Breast epithelium (tissue), 4 donors: ENCODE data around the gene CTIF. TPM values are rescaled to one million over a fixed set of nuclear protein-coding genes. Genes with fewer than 3 reads are reported as not detected.
A peak's percentile ranks its signal among the peaks of the same experiment; 100 is the strongest.

ENCODE experiments used
- DNase-seq, 2 donors: peaks; one replicate each; pipeline ENCODE4 v3.0.0-alpha.2; 2019; ENCODE audit warnings: low spot score in 2 of 2
- H3K27ac ChIP-seq, 2 donors: fragments of 200-600 bp; sonication (generic) in 1 of 2; one replicate each; pipeline ENCODE4 v1.5.1; 2016 to 2019; ENCODE audit warnings: mild to moderate bottlenecking in 1 of 2
- H3K27me3 ChIP-seq, 2 donors: fragments of 200-600 bp; sonication (generic) in 1 of 2; one replicate each; pipeline versions ENCODE4 v1.5.1 to v1.6.0; 2017 to 2019; ENCODE audit warnings: control low read depth in 1 of 2, mild to moderate bottlenecking in 1 of 2
- H3K36me3 ChIP-seq: fragments of 200-600 bp; one replicate; pipeline ENCODE4 v1.5.1; 2019
- H3K4me1 ChIP-seq, 2 donors: fragments of 200-600 bp; sonication (generic); one replicate each; pipeline ENCODE4 v1.5.1; 2016 to 2019; ENCODE audit warnings: control low read depth in 1 of 2
- H3K4me3 ChIP-seq, 3 donors: fragments of 200-600 bp; sonication (generic); 1 replicate in 2 of 3; 2 replicates in 1 of 3; pipeline ENCODE4 v1.5.1; 2016 to 2019; ENCODE audit warnings: mild to moderate bottlenecking in 3 of 3, moderate library complexity in 2 of 3
- H3K9me3 ChIP-seq, 2 donors: fragments of 200-600 bp; sonication (generic) in 1 of 2; one replicate each; pipeline ENCODE4 v1.5.1; 2016 to 2019; ENCODE audit warnings: control low read depth in 1 of 2
- POLR2A ChIP-seq: fragments of 450-650 bp; IDR thresholded peaks from one replicate; pipeline ENCODE4 v1.6.1; 2016; ENCODE audit warnings: antibody characterized with exemption, mild to moderate bottlenecking, moderate library complexity
- POLR2AphosphoS5 ChIP-seq, 3 donors: sonication (generic); formaldehyde crosslinking; IDR thresholded peaks; one replicate each; pipeline ENCODE4 v1.6.1; 2017; ENCODE audit warnings: antibody characterized with exemption in 3 of 3
- intact Hi-C: fragments of 100-400 bp; cut with DNase I; formaldehyde crosslinking; loops from one replicate; pipeline ENCODE4 v1.15.1; 2023; ENCODE audit warnings: low total_unique reads
- total RNA-seq, 3 donors: library from RNA; depleted of rRNA; stranded (reverse); fragments of >200 nt; gene quantifications; one replicate each; pipeline ENCODE4 v1.1.0, GENCODE V29; 2016
- TF ChIP-seq, protein P1 (sequence below), 3 donors: fragments of 450-650 bp; IDR thresholded peaks; one replicate each; pipeline ENCODE4 v1.5.1; 2016 to 2017; ENCODE audit warnings: antibody characterized with exemption in 3 of 3, mild to moderate bottlenecking in 3 of 3, moderate library complexity in 3 of 3

CTIF gene
- total RNA-seq, 3 donors from 2014 or later, result 28.8 to 78.9 (median 32.6) TPM

DNA sequence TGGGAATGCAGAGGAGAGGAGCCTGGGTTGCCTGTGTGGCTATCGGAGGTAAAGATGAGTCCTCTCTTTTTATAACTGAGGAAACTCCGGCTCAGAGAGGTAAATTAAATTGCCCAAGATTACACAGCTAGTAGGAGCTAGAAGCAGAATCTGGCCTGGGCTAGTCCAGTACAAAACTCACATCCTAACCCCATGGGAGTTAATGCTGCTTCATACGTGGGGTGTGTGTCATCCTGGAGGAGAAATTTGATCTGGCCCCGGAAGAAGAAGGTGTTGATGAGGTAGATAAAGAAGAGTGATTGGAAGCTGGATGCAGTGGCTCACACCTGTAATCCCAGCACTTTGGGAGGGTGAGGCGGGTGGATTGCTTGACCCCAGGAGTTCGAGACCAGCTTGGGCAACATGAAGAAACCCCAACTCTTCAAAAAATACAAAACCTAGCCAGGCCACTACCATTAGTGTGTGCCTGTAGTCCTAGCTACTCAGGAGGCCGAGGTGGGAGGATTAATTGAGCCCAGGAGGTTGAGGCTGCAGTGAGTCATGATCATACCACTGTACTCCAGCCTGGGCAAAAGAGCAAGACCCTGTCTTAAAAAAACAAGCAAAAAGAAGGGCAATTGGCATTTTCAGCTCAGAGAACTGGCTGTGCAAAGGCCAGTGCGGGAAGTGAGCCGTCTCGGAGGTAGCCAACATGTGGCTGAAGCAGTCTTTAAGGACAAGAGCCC is 33.7 kb downstream of the CTIF start:
- H3K36me3 ChIP-seq, result no peaks in the 10 kb centered on the region
- TF ChIP-seq POLR2A (no peak), POLR2AphosphoS5 (IDR thresholded peaks at IDR 0.05) (no peak)
- TF ChIP-seq, protein P1, sequence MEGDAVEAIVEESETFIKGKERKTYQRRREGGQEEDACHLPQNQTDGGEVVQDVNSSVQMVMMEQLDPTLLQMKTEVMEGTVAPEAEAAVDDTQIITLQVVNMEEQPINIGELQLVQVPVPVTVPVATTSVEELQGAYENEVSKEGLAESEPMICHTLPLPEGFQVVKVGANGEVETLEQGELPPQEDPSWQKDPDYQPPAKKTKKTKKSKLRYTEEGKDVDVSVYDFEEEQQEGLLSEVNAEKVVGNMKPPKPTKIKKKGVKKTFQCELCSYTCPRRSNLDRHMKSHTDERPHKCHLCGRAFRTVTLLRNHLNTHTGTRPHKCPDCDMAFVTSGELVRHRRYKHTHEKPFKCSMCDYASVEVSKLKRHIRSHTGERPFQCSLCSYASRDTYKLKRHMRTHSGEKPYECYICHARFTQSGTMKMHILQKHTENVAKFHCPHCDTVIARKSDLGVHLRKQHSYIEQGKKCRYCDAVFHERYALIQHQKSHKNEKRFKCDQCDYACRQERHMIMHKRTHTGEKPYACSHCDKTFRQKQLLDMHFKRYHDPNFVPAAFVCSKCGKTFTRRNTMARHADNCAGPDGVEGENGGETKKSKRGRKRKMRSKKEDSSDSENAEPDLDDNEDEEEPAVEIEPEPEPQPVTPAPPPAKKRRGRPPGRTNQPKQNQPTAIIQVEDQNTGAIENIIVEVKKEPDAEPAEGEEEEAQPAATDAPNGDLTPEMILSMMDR (IDR thresholded peaks at IDR 0.05), result no peak
- H3K9me3 ChIP-seq, result no peaks in the 10 kb centered on the region
- peaks cover 0 to 3% of the 10 kb centered on the region in 2 donors for H3K4me1 ChIP-seq
- no peak for DNase-seq
- intact Hi-C loops, result no loop called here
- no peak overlapping the region for H3K4me3 ChIP-seq
- H3K27me3 ChIP-seq, result no peaks in the 10 kb centered on the region
- no peak overlapping the region for H3K27ac ChIP-seq

DNA sequence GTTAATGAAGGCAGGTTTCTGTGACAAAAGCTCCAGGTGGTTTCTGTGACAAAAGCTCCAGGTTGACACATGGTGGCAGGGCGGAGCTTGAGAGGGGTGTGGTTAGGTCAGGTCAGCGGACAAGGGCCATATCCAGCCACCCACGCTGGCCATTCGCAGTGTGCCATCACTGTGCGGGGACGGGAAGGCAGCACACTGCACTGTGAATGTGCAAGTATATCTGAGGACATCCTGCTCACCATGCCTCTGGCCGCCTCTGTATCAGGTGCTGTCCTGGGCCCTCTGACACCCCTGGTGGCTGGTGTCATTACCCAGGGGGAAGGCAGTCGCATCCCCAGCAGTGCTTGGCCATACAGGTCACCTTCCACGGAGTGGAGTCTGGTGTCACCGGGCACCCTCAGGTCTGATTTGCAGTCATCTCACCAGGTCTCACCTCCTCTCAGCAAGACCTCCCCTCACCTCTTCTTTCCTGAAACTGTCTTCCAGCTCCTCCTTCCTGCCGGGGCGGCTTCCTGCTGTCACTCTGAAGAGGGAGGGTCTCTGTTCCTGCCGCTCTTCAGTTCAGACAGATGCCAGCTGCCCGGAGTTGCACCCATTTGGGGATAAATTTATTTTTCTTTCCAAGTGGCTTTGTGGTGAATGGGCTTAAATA is 34.9 kb downstream of the CTIF start:
- TF ChIP-seq, protein P1 (IDR thresholded peaks at IDR 0.05), result no peak
- TF ChIP-seq POLR2AphosphoS5 (IDR thresholded peaks at IDR 0.05) (no peak), POLR2A (no peak)
- no peak for DNase-seq
- no peak overlapping the region for H3K4me3 ChIP-seq
- no peak overlapping the region for H3K27ac ChIP-seq
- H3K36me3 ChIP-seq, result no peaks in the 10 kb centered on the region
- no peaks in the 10 kb centered on the region for H3K9me3 ChIP-seq
- no peaks in the 10 kb centered on the region for H3K27me3 ChIP-seq
- intact Hi-C loops, result no loop called here
- peaks cover 0 to 3% of the 10 kb centered on the region in 2 donors for H3K4me1 ChIP-seq

DNA sequence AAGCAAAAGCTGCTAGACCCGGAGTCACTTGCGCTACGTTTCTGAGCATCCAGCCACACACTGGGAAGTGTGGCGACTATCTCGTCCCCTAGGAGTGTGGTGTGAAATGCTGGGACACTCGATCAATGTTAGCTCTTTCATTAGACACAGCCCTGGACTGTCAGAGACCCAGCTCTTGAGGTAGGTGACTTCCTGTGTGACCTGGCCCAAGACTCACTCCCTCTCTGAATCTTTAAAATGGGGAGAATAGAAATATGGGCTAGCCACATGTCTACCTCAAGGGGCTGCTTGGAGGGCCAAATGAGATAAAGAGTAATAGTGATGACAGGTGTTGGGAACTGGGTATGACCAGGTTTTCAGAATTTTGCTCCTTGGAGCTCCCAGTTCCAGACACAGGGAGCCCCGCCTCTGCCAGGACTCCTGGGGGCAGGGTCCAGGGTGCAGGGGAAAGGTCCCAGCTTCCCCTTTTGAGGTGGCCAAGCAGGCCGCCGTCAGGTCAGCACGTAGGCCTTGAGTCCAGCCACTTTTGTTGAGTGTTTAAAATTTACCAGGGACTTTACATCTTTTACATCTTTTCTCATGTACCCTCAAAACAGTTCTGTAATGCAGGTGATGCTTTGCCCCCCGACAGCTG is 36.0 kb downstream of the CTIF start:
- Histone ChIP-seq H3K4me1 (peaks cover 0 to 3% of the 10 kb centered on the region in 2 donors), H3K27ac (no peak overlapping the region), H3K36me3 (no peaks in the 10 kb centered on the region), H3K27me3 (no peaks in the 10 kb centered on the region), H3K4me3 (no peak overlapping the region), H3K9me3 (no peaks in the 10 kb centered on the region)
- intact Hi-C loops, result no loop called here
- no peak for TF ChIP-seq POLR2AphosphoS5 (IDR thresholded peaks at IDR 0.05)
- TF ChIP-seq, protein P1 (IDR thresholded peaks at IDR 0.05), result no peak
- TF ChIP-seq POLR2A, result no peak
- no peak for DNase-seq

DNA sequence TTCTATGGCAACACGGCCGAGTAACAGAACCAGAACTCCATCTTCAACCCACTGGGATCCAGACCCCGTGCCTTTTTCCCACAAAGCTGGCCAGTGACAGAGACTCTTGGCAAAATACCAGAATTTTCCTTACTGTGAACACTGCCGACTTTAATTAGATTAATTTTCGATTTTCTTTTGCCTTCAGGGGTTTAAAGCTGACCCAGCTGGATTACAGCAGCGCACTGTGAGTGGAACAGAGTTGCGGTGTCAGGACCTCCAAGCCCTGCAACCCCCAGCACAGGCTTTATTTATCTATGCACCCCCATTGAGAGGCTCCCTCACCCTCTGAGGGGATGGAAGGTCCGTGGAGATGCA is 36.4 kb downstream of the CTIF start:
- no peak overlapping the region for H3K27ac ChIP-seq
- H3K4me1 ChIP-seq, result peaks cover 0 to 3% of the 10 kb centered on the region in 2 donors
- no peaks in the 10 kb centered on the region for H3K36me3 ChIP-seq
- intact Hi-C loops, result no loop called here
- H3K27me3 ChIP-seq, result no peaks in the 10 kb centered on the region
- H3K4me3 ChIP-seq, result peak overlapping the region in 1 of 3 donors; percentile 19
- TF ChIP-seq, protein P1 (IDR thresholded peaks at IDR 0.05), result no peak
- TF ChIP-seq POLR2A (no peak), POLR2AphosphoS5 (IDR thresholded peaks at IDR 0.05) (no peak)
- DNase-seq, result no peak
- H3K9me3 ChIP-seq, result no peaks in the 10 kb centered on the region
